HCT116 (cell line): ENCODE data around the gene CPZ. TPM values are rescaled to one million over a fixed set of nuclear protein-coding genes. Genes with fewer than 3 reads are reported as not detected.

Source experiments
- ATAC-seq: fragments of 200-7000 bp; cut with Tn5 transposase; 2 replicates; pipeline ENCODE4 v1.9.1; 2020; ENCODE audit warnings: mild to moderate bottlenecking, moderate library complexity
- BruUV-seq: library from RNA; stranded (reverse); fragments of 400-500 nt; replicated peaks from 2 replicates; lab custom pipeline; 2021; lab: Mats Ljungman, UMichigan
- CTCF ChIA-PET: fragments of 300-600 bp; sonication (Branson Sonifier 250); formaldehyde crosslinking; loops from one replicate; lab custom pipeline; 2021; ENCODE audit warnings: antibody characterized with exemption; lab: Charles Lee
- POLR2A ChIA-PET: fragments of 300-600, 350-600 bp; sonication (Branson Sonifier 250); formaldehyde crosslinking; loops from one replicate; lab custom pipeline; 2021; ENCODE audit warnings: antibody characterized with exemption; lab: Charles Lee
- RAD21 ChIA-PET, 2 experiments: fragments of 300-600 bp; sonication (Branson Sonifier 250); formaldehyde crosslinking; loops; one replicate each; lab custom pipeline; 2023; ENCODE audit warnings: low total read pairs in 2 of 2; ENCODE audit not compliant: uncharacterized antibody in 2 of 2, unreplicated experiment in 2 of 2, low non-redundant PET in 1 of 2; lab: Charles Lee
- DNase-seq: peaks from one replicate; pipeline ENCODE4 v3.0.0-alpha.2; 2010; ENCODE audit warnings: low read depth, low spot score
- H2AFZ ChIP-seq: fragments of 200-600 bp; shearing (Covaris generic), sonication (generic); 2 replicates; pipeline ENCODE4 v1.6.1; 2017; ENCODE audit warnings: low read depth, mixed run types, mixed read lengths, antibody characterized with exemption, low read length; ENCODE audit not compliant: poor library complexity, severe bottlenecking
- H3K27ac ChIP-seq: 2 replicates; pipeline ENCODE4 v1.5.1; 2012; ENCODE audit warnings: low read depth, low read length
- H3K27me3 ChIP-seq: fragments of 200-600 bp; sonication (generic); 2 replicates; pipeline ENCODE4 v1.6.1; 2016; ENCODE audit warnings: mixed run types, low read length, mixed read lengths; ENCODE audit not compliant: insufficient read depth
- H3K36me3 ChIP-seq, 2 experiments: fragments of 200-500 bp in 1 of 2; fragments of 200-600 bp in 1 of 2; sonication (Bioruptor generic) in 1 of 2; sonication (generic) in 1 of 2; 2 replicates each; pipeline versions ENCODE4 v1.5.1 to v1.6.1; 2014 to 2016; ENCODE audit warnings: low read length in 2 of 2, inconsistent platforms in 1 of 2, mixed read lengths in 1 of 2, mixed run types in 1 of 2; ENCODE audit not compliant: insufficient read depth in 2 of 2, control insufficient read depth in 1 of 2
- H3K4me1 ChIP-seq, 2 experiments: fragments of 200-600 bp in 1 of 2; sonication (generic) in 1 of 2; 2 replicates each; pipeline versions ENCODE4 v1.5.1 to v1.6.1; 2012 to 2017; ENCODE audit warnings: low read length in 2 of 2, inconsistent platforms in 1 of 2, mild to moderate bottlenecking in 1 of 2, mixed read lengths in 1 of 2, mixed run types in 1 of 2, moderate library complexity in 1 of 2; ENCODE audit not compliant: insufficient read depth in 2 of 2, control insufficient read depth in 1 of 2
- H3K4me2 ChIP-seq: fragments of 200-600 bp; sonication (generic); 2 replicates; pipeline ENCODE4 v1.6.1; 2017; ENCODE audit warnings: mixed run types, low read length, mixed read lengths
- H3K4me3 ChIP-seq, 2 experiments: fragments of 200-600 bp in 1 of 2; sonication (generic) in 1 of 2; replicated peaks in 1 of 2; 2 replicates each; pipeline ENCODE4 v1.5.1; 2011 to 2016; ENCODE audit warnings: low read length in 2 of 2, control low read depth in 1 of 2, low read depth in 1 of 2, mild to moderate bottlenecking in 1 of 2, mixed read lengths in 1 of 2, mixed run types in 1 of 2
- H3K79me2 ChIP-seq: fragments of 200-600 bp; sonication (generic); 2 replicates; pipeline ENCODE4 v1.6.1; 2017; ENCODE audit warnings: mild to moderate bottlenecking, mixed run types, low read length, moderate library complexity, mixed read lengths; ENCODE audit not compliant: insufficient read depth
- H3K9ac ChIP-seq: fragments of 200-600 bp; sonication (generic); 2 replicates; pipeline ENCODE4 v1.6.1; 2016; ENCODE audit warnings: low read length, mixed read lengths
- H3K9me2 ChIP-seq: fragments of 200-600 bp; sonication (generic), shearing (Covaris generic); 2 replicates; pipeline ENCODE4 v1.6.1; 2017; ENCODE audit warnings: mixed run types, mild to moderate bottlenecking, moderate library complexity; ENCODE audit not compliant: insufficient read depth
- H3K9me3 ChIP-seq, 2 experiments: fragments of 200-500 bp in 1 of 2; fragments of 200-600 bp in 1 of 2; sonication (Bioruptor generic) in 1 of 2; sonication (generic) in 1 of 2; 2 replicates each; pipeline ENCODE4 v1.6.1; 2014 to 2017; ENCODE audit warnings: low read length in 2 of 2, mixed read lengths in 2 of 2, inconsistent platforms in 1 of 2, low read depth in 1 of 2, mild to moderate bottlenecking in 1 of 2, mixed run types in 1 of 2, moderate library complexity in 1 of 2; ENCODE audit not compliant: control insufficient read depth in 1 of 2, insufficient read depth in 1 of 2
- H4K20me1 ChIP-seq: fragments of 200-600 bp; sonication (generic), shearing (Covaris generic); 2 replicates; pipeline ENCODE4 v1.6.1; 2017; ENCODE audit warnings: mixed run types, mild to moderate bottlenecking, moderate library complexity; ENCODE audit not compliant: insufficient read depth
- CTCF ChIP-seq, 3 experiments: fragments of 200-600 bp in 1 of 3; sonication (generic) in 1 of 3; IDR thresholded peaks in 2 of 3; conservative IDR thresholded peaks in 1 of 3; 2 replicates each; pipeline ENCODE4 v1.5.1; 2012 to 2017; ENCODE audit warnings: low read depth in 2 of 3, low read length in 2 of 3, antibody characterized with exemption in 1 of 3, borderline replicate concordance in 1 of 3, control low read depth in 1 of 3, mild to moderate bottlenecking in 1 of 3, mixed read lengths in 1 of 3, mixed run types in 1 of 3, moderate library complexity in 1 of 3; ENCODE audit not compliant: insufficient read depth in 1 of 3
- EZH2 ChIP-seq: fragments of 200-600 bp; sonication (generic); IDR thresholded peaks from 2 replicates; pipeline ENCODE4 v1.6.1; 2017; ENCODE audit warnings: antibody characterized with exemption, mixed run types
- MAX ChIP-seq: IDR thresholded peaks from 2 replicates; pipeline ENCODE4 v1.6.1; 2012
- POLR2A ChIP-seq: IDR thresholded peaks from 2 replicates; pipeline ENCODE4 v1.7.0; 2011; ENCODE audit warnings: borderline replicate concordance; ENCODE audit not compliant: insufficient read depth, insufficient read length; ENCODE audit errors: extremely low read depth
- POLR2AphosphoS5 ChIP-seq: IDR thresholded peaks from 2 replicates; pipeline ENCODE4 v1.6.1; 2011; ENCODE audit warnings: mild to moderate bottlenecking, low read depth, low read length, moderate library complexity
- RAD21 ChIP-seq: IDR thresholded peaks from 2 replicates; pipeline ENCODE4 v1.6.1; 2012; ENCODE audit warnings: low read depth, mild to moderate bottlenecking
- SRF ChIP-seq: IDR thresholded peaks from 2 replicates; pipeline ENCODE4 v1.6.1; 2012; ENCODE audit warnings: low read depth
- YY1 ChIP-seq: IDR thresholded peaks from 2 replicates; pipeline ENCODE4 v1.6.1; 2011; ENCODE audit warnings: low read length, low read depth, moderate library complexity, mild to moderate bottlenecking; ENCODE audit not compliant: insufficient replicate concordance; ENCODE audit errors: extremely low read depth
- intact Hi-C: fragments of 100-400 bp; cut with micrococcal nuclease; formaldehyde crosslinking; loops from 2 replicates; pipeline ENCODE4 v1.10.0; 2022
- total RNA-seq: library from RNA; stranded (reverse); gene quantifications from one replicate; pipeline ENCODE4 v1.2.1, GENCODE V29; 2021; ENCODE audit not compliant: unreplicated experiment
- TF ChIP-seq, protein P1 (sequence below): IDR thresholded peaks from 2 replicates; pipeline ENCODE4 v1.6.1; 2011; ENCODE audit warnings: mild to moderate bottlenecking, low read length, moderate library complexity; ENCODE audit not compliant: insufficient replicate concordance; ENCODE audit errors: extremely low read depth
- TF ChIP-seq, protein P2 (sequence below): IDR thresholded peaks from 2 replicates; pipeline ENCODE4 v1.6.1; 2012

Gene CPZ
- total RNA-seq, 1 experiment from 2014 or later, result not detected

DNA sequence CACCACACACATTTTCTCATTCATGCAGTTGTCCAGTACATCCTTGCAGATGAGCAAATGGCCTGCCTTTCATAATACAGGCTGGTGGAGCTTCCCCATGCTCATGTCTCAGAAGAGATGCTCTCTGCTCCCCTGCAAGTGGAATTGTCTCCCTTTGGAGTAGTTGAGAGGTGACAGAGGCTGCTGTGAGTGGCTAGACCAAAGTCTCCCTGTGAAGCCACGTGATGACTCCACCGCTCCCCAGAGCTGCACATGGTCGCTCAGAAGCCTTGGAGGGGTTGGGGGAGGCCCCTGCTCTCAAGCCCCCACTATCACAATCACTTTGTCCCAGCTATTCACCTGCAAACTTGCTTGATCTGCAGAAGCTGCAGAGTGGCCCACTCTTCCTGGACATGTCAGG lies 13.8 kb upstream of the CPZ start:
- Histone ChIP-seq H3K79me2 (no peaks in the 10 kb centered on the region), H3K4me3 (no peak overlapping the region), H4K20me1 (no peaks in the 10 kb centered on the region), H3K27me3 (peaks cover 26% of the 10 kb centered on the region), H3K9ac (no peak overlapping the region), H3K4me1 (no peaks in the 10 kb centered on the region), H3K9me2 (no peaks in the 10 kb centered on the region), H3K27ac (no peak overlapping the region), H3K9me3 (no peaks in the 10 kb centered on the region), H2AFZ (no peak overlapping the region), H3K4me2 (no peak overlapping the region), H3K36me3 (no peaks in the 10 kb centered on the region)
- CTCF ChIA-PET, result no interaction called here
- DNase-seq (no peak), ATAC-seq (no peak)
- no peak for TF ChIP-seq YY1
- TF ChIP-seq CTCF (IDR thresholded peaks at IDR 0.05 in 2 of 3, conservative IDR thresholded peaks at IDR 0.05 in 1 of 3; ENCODE audit: borderline replicate concordance in 1 of 3, insufficient read depth in 1 of 3, low read depth in 2 of 3, low read length in 2 of 3), result no peak
- no peak for TF ChIP-seq RAD21
- RAD21 ChIA-PET, result no interaction called here
- intact Hi-C loops, result no loop called here
- POLR2A ChIA-PET, result no interaction called here
- BruUV-seq, result no TSS peak

DNA sequence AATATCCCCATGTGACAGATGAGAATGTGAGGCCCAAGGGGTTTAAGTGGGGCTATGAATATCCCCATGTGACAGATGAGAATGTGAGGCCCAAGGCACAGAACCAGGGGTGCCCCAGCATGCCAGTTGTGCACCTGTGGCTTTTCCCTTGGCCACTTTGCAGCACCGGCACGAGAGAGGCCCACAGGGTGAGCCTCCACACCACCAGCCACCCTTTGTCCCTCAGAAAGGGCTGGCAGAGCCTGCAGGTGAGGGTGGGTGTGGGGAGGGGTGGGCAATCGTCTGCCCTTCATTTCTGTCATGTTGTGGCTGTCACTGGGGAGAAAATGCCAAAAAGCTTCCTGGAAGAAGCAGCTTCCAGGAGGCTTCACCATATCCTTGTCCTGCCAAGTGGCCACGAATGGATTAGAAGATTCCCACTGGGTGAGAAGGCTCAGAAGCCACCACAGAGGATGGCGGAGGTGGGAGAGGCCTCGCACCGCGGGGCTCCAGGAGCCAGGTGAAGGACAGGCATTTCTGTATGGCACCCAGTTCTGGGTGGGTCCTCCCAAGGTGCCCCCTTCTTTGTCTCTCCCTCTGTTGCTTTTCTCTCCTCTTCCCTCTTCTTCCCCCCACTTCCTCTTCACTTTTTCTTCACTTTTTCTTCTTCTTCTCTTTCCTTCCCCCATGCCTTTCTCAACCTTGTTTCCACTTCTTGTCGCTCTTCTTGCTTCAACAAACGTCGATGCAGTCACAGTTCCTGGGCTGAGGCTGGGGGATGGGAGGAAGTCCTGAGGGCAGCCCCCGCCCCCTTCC lies 12.8 kb upstream of the CPZ start:
- Histone ChIP-seq H2AFZ (no peak overlapping the region), H3K9ac (no peak overlapping the region), H3K79me2 (no peaks in the 10 kb centered on the region), H4K20me1 (no peaks in the 10 kb centered on the region), H3K4me3 (no peak overlapping the region), H3K27ac (no peak overlapping the region), H3K27me3 (peaks cover 31% of the 10 kb centered on the region), H3K4me1 (no peaks in the 10 kb centered on the region), H3K4me2 (no peak overlapping the region), H3K9me2 (no peaks in the 10 kb centered on the region), H3K9me3 (no peaks in the 10 kb centered on the region), H3K36me3 (no peaks in the 10 kb centered on the region)
- no TSS peak for BruUV-seq
- DNase-seq (no peak), ATAC-seq (no peak)
- POLR2A ChIA-PET, result no interaction called here
- intact Hi-C loops, result no loop called here
- CTCF ChIA-PET, result no interaction called here
- RAD21 ChIA-PET, result no interaction called here
- TF ChIP-seq, protein P1, sequence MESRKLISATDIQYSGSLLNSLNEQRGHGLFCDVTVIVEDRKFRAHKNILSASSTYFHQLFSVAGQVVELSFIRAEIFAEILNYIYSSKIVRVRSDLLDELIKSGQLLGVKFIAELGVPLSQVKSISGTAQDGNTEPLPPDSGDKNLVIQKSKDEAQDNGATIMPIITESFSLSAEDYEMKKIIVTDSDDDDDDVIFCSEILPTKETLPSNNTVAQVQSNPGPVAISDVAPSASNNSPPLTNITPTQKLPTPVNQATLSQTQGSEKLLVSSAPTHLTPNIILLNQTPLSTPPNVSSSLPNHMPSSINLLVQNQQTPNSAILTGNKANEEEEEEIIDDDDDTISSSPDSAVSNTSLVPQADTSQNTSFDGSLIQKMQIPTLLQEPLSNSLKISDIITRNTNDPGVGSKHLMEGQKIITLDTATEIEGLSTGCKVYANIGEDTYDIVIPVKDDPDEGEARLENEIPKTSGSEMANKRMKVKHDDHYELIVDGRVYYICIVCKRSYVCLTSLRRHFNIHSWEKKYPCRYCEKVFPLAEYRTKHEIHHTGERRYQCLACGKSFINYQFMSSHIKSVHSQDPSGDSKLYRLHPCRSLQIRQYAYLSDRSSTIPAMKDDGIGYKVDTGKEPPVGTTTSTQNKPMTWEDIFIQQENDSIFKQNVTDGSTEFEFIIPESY, result no peak
- TF ChIP-seq CTCF (IDR thresholded peaks at IDR 0.05 in 2 of 3, conservative IDR thresholded peaks at IDR 0.05 in 1 of 3; ENCODE audit: borderline replicate concordance in 1 of 3, insufficient read depth in 1 of 3, low read depth in 2 of 3, low read length in 2 of 3) (no peak), MAX (no peak), RAD21 (no peak), SRF (no peak), EZH2 (no peak), POLR2A (no peak), POLR2AphosphoS5 (no peak)
- TF ChIP-seq, protein P2, sequence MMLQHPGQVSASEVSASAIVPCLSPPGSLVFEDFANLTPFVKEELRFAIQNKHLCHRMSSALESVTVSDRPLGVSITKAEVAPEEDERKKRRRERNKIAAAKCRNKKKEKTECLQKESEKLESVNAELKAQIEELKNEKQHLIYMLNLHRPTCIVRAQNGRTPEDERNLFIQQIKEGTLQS, result no peak
